PC-3 (cell line): ENCODE results near the gene TNFSF13.

ENCODE experiments used
- CTCF ChIP-seq: fragments of 300-600 bp; sonication (generic); conservative IDR thresholded peaks from 2 replicates; pipeline ENCODE4 v1.5.1; 2017; ENCODE audit warnings: antibody characterized with exemption, low read depth, mild to moderate bottlenecking, low read length
- EZH2 ChIP-seq: fragments of 300-600 bp; sonication (generic); IDR thresholded peaks from one replicate; pipeline ENCODE4 v1.6.1; 2017; ENCODE audit warnings: antibody characterized with exemption, mild to moderate bottlenecking, low read length; ENCODE audit not compliant: unreplicated experiment

- TF ChIP-seq CTCF (no peak), EZH2 (no peak)
Measured at GRCh38 chr17:7541074-7541621, 17.4 kb upstream of the TNFSF13 start.
